ENCODE measurements around the gene NPAS1. TPM values are rescaled to one million over a fixed set of nuclear protein-coding genes. Genes with fewer than 3 reads are reported as not detected.

Gene NPAS1
- total RNA-seq, 1 donor from 2014 or later: 0.17 TPM

DNA sequence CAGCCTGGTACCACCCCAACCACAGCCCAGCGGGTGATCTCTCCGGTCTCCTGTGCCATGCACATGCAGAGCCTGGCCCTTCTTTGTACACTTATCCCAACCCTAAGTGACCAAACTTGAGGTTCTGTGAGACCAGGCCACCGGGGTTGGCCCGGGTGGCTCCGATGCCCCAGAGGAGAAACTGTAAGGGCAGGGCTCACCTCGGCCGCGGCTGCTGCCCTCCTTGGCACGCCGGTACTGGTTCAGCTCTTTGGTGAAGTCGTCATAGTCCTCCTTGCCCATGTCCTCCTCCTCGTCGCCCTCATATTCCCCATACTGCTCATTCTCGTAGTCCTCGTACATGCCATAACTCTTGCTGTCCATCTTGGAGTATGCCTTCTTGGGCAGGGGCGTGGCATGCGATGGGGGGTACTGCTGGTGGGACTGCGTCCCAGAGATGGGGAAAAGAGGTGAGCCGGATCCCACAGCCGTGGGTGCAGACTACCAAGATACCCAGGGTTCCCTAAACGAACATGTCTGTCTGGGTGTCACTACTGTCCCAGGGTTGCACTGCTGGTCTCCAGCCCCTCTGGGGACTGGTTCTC lies 70.2 kb downstream of the NPAS1 start:
- no peak for DNase-seq

DNA sequence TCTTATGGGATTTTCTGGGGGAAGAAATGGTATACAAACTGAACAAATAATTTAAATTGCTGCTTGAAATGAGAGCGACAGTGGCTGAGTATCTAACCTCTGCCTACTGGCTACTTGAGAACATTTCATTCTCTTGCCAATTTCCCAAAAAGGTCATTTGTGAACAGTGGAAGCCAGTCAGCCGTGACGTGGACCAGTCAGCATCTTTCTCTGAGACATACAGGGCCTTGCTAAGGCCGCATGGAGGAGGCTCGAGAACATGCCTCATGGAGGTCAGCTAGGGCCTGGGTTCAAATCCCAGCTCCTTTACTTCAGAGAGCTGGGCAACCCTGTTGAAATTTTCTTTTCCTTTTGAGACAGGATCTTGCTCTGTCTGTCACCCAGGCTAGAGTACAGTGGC lies 73.6 kb downstream of the NPAS1 start:
- DNase-seq: no peak

GRCh38 chr19:47093841-47094240 lies 74.2 kb downstream of the NPAS1 start:
- DNase-seq: no peak

DNA sequence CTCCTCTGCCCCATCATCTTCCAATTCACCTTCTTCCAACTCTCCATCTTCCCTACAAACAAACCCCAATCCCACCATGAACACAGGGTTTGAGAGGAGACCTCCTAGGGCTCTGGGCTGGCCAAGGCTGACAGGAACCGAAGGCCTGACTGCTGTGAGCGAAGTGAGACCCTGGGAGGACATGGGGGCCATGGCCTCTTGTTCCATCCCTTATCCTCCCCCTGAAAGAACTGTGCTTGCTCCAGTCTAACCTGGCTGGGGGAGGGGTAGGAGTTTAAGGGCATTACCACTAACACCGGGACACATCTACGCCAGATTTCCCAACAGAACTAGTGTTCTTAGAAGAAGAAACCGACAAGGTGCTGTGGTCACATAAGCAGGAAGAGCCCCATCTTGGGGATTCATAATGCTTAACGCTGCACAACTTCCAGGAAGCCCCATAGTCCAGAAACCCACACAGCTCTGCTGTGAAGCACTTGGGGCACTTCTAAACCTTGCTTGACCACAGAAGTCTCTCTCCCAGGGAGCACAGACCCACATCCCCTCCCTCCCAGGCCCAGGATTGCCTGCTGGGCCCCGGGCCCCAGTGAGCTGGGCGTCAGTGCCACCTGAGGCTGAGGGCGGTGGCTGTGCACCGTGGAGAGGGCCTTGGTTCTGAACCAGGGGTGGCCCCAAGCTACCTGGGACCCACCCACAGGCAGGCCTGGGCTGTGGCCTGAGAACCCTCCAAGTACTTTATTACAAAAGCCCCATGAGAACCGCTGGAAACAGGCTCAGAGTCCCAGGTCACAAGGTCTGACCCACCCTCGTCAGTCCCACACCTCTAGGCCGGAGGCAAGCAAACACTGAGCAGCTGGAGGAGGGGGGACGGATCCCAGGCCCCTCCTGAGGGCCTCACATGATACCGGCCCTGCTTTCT lies 75.2 kb downstream of the NPAS1 start:
- no peak for DNase-seq

Other genes with a start within 250 kb of the NPAS1 start
- gene SLC1A5, start 231.2 kb upstream of the NPAS1 start, total RNA-seq: 66.9 and 76.2 TPM in 2 replicates
- gene AP2S1, start 169.0 kb upstream of the NPAS1 start, total RNA-seq: 118 and 218 TPM in 2 replicates
- gene ARHGAP35, start 158.8 kb upstream of the NPAS1 start, total RNA-seq: 25.9 and 44.5 TPM in 2 replicates
- 18.8 and 30.6 TPM in 2 replicates for gene TMEM160, start 28.8 kb downstream of the NPAS1 start, total RNA-seq
- gene ZC3H4, start 93.9 kb downstream of the NPAS1 start, total RNA-seq: 11.9 and 21.9 TPM in 2 replicates
- 168 and 236 TPM in 2 replicates for gene SAE1, start 111.0 kb downstream of the NPAS1 start, total RNA-seq
- 24.5 and 26.9 TPM in 2 replicates for gene BBC3, start 211.4 kb downstream of the NPAS1 start, total RNA-seq
- 3.4 and 4.9 TPM in 2 replicates for gene CCDC9, start 236.7 kb downstream of the NPAS1 start, total RNA-seq